Loucy (cell line): ENCODE measurements around the gene SLC6A13.
"Not testable (repeated sequence)": the region's sequence is repeated elsewhere in the genome, so short reads cannot be mapped to it uniquely, and the experiment has no call there.

Experiments
- H2AFZ ChIP-seq: fragments of 200-600 bp; sonication (generic); 2 replicates; pipeline ENCODE4 v1.6.0; 2016; ENCODE audit warnings: antibody characterized with exemption, mild to moderate bottlenecking, low read length, moderate library complexity
- H3F3A ChIP-seq: fragments of 200-600 bp; 2 replicates; pipeline ENCODE4 v1.6.0; 2016; ENCODE audit warnings: antibody characterized with exemption, low read depth, mild to moderate bottlenecking
- H3K27me3 ChIP-seq: fragments of 200-600 bp; sonication (generic); 2 replicates; pipeline ENCODE4 v1.6.1; 2014; ENCODE audit warnings: low read length, mild to moderate bottlenecking; ENCODE audit not compliant: insufficient read depth, poor library complexity, severe bottlenecking
- H3K36me3 ChIP-seq: fragments of 200-600 bp; sonication (generic); 2 replicates; pipeline ENCODE4 v1.6.1; 2016; ENCODE audit warnings: low read length; ENCODE audit not compliant: insufficient read depth
- H3K4me1 ChIP-seq: fragments of 200-600 bp; sonication (generic); 2 replicates; pipeline ENCODE4 v1.5.1; 2014; ENCODE audit warnings: low read length, mild to moderate bottlenecking; ENCODE audit not compliant: insufficient read depth, poor library complexity, severe bottlenecking
- H3K4me2 ChIP-seq: fragments of 200-600 bp; sonication (generic); 2 replicates; pipeline ENCODE4 v1.6.0; 2014; ENCODE audit warnings: antibody characterized with exemption, low read length, low read depth, mild to moderate bottlenecking; ENCODE audit not compliant: poor library complexity, severe bottlenecking
- H3K4me3 ChIP-seq: fragments of 200-600 bp; sonication (generic); 2 replicates; pipeline ENCODE4 v1.5.1; 2014; ENCODE audit warnings: low read length, mild to moderate bottlenecking, mixed read lengths; ENCODE audit not compliant: poor library complexity, severe bottlenecking
- H3K79me2 ChIP-seq: fragments of 200-600 bp; sonication (generic); 2 replicates; pipeline ENCODE4 v1.6.1; 2014; ENCODE audit warnings: low read length; ENCODE audit not compliant: insufficient read depth
- H3K9ac ChIP-seq: fragments of 200-600 bp; sonication (generic); 2 replicates; pipeline ENCODE4 v1.6.0; 2014; ENCODE audit warnings: mild to moderate bottlenecking, low read depth, low read length, moderate library complexity; ENCODE audit not compliant: poor library complexity, severe bottlenecking
- H3K9me2 ChIP-seq: fragments of 200-600 bp; sonication (generic); replicated peaks from 2 replicates; pipeline ENCODE4 v1.6.1; 2016; ENCODE audit warnings: low read depth, low read length, mixed read lengths
- H3K9me3 ChIP-seq: fragments of 200-600 bp; sonication (generic); 2 replicates; pipeline ENCODE4 v1.6.1; 2014; ENCODE audit warnings: mild to moderate bottlenecking, antibody characterized with exemption, low read length, low read depth; ENCODE audit not compliant: insufficient read depth
- H4K20me1 ChIP-seq: fragments of 200-600 bp; sonication (generic); 2 replicates; pipeline ENCODE4 v1.6.0; 2014; ENCODE audit warnings: antibody characterized with exemption, low read length, mild to moderate bottlenecking; ENCODE audit not compliant: insufficient read depth, poor library complexity, severe bottlenecking
- CTCF ChIP-seq: fragments of 200-600 bp; sonication (generic); conservative IDR thresholded peaks from 2 replicates; pipeline ENCODE4 v1.5.1; 2014; ENCODE audit warnings: mild to moderate bottlenecking, antibody characterized with exemption, low read length
- EZH2phosphoT487 ChIP-seq: fragments of 200-600 bp; IDR thresholded peaks from 2 replicates; pipeline ENCODE4 v1.6.1; 2018; ENCODE audit warnings: antibody characterized with exemption, mild to moderate bottlenecking, moderate library complexity, borderline replicate concordance

The SLC6A13 gene

DNA sequence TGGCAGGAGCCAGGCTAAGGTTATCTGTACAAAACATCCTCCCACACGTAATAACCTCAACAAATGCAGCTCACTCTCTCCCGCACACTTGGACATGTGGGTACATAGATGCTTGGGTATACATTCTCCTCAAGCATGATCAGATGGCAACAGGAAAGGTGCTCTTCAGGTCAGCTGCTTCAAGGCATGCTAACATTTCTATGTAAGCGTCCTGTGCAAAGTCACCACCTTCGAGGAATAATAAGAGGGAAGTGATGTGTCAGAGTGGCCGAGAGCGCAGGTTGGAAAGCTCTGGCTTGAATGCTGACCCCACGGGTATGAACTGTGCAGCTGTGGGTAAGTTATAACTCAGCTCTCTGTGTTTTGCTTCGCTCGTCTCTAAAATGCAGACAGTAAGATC lies 24.5 kb downstream of the SLC6A13 start:
- Histone ChIP-seq H2AFZ (no peak overlapping the region), H3K27me3 (no peaks in the 10 kb centered on the region), H3F3A (no peaks in the 10 kb centered on the region), H3K79me2 (no peaks in the 10 kb centered on the region), H3K4me1 (peaks cover 10% of the 10 kb centered on the region), H3K36me3 (0 out of 2 replicates have a peak, but pooled peaks cover 3% of the 10 kb centered on the region), H3K4me3 (no peak overlapping the region), H3K4me2 (no peak overlapping the region), H3K9ac (no peak overlapping the region), H3K9me2 (no peaks in the 10 kb centered on the region), H3K9me3 (peaks cover 13% of the 10 kb centered on the region; the same call in 1 of the 2 replicates), H4K20me1 (no peaks in the 10 kb centered on the region)
- no peak for TF ChIP-seq CTCF
- no peak for TF ChIP-seq EZH2phosphoT487

GRCh38 chr12:237026-237815 lies 25.4 kb downstream of the SLC6A13 start:
- no peaks in the 10 kb centered on the region for H3K9me2 ChIP-seq
- H3K4me3 ChIP-seq, result no peak overlapping the region
- H3K4me2 ChIP-seq, result no peak overlapping the region
- H3K9me3 ChIP-seq, result peaks cover 13% of the 10 kb centered on the region; the same call in 1 of the 2 replicates
- H4K20me1 ChIP-seq, result no peaks in the 10 kb centered on the region
- H3F3A ChIP-seq, result no peaks in the 10 kb centered on the region
- no peak for TF ChIP-seq CTCF
- TF ChIP-seq EZH2phosphoT487, result no peak
- 0 out of 2 replicates have a peak, but pooled peaks cover 3% of the 10 kb centered on the region for H3K36me3 ChIP-seq
- H3K9ac ChIP-seq, result no peak overlapping the region
- H3K4me1 ChIP-seq, result peaks cover 12% of the 10 kb centered on the region
- no peak overlapping the region for H2AFZ ChIP-seq
- H3K79me2 ChIP-seq, result no peaks in the 10 kb centered on the region
- H3K27me3 ChIP-seq, result no peaks in the 10 kb centered on the region

DNA sequence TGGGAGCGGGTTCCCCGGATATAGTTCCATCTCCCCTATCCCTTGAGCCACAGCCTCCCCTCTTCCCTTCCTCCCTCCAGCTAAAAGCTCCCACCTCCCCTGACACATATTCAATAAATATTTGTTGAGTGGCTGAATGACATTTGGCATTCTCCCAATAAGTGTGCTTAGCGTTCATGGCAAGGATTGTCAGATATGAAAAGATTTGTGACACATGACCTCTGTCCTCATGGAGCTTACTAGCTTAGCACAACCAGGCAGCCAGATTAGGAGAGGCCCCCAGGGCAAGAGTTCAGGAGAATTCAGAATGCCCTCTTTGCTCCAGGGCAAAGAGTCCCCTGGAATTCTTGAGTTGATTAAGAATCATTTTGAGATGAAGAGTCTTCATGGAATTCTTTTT lies 26.2 kb downstream of the SLC6A13 start:
- H3K36me3 ChIP-seq, result 0 out of 2 replicates have a peak, but pooled peaks cover 3% of the 10 kb centered on the region
- H3F3A ChIP-seq, result no peaks in the 10 kb centered on the region
- H3K9ac ChIP-seq, result no peak overlapping the region
- no peaks in the 10 kb centered on the region for H3K27me3 ChIP-seq
- no peak overlapping the region for H3K4me3 ChIP-seq
- H3K79me2 ChIP-seq, result no peaks in the 10 kb centered on the region
- no peak overlapping the region for H2AFZ ChIP-seq
- H3K9me2 ChIP-seq, result no peaks in the 10 kb centered on the region
- no peaks in the 10 kb centered on the region for H4K20me1 ChIP-seq
- H3K9me3 ChIP-seq, result peaks cover 13% of the 10 kb centered on the region; the same call in 1 of the 2 replicates
- TF ChIP-seq EZH2phosphoT487 (no peak), CTCF (no peak)
- no peak overlapping the region for H3K4me2 ChIP-seq
- H3K4me1 ChIP-seq, result peaks cover 12% of the 10 kb centered on the region

GRCh38 chr12:235967-236366 lies 26.7 kb downstream of the SLC6A13 start:
- H3K27me3 ChIP-seq, H2AFZ ChIP-seq: not testable (repeated sequence)

More at GRCh38 chr12:235967-236366, 26.7 kb downstream of the SLC6A13 start:
- Histone ChIP-seq H3K4me1 (peaks cover 12% of the 10 kb centered on the region), H3K9me3 (peaks cover 13% of the 10 kb centered on the region; the same call in 1 of the 2 replicates)
- not testable (repeated sequence) for H4K20me1 ChIP-seq, H3K4me2 ChIP-seq, H3K9ac ChIP-seq, H3F3A ChIP-seq, H3K79me2 ChIP-seq, H3K9me2 ChIP-seq, H3K36me3 ChIP-seq, H3K4me3 ChIP-seq
